A549 (cell line): ENCODE data around the gene NRBP1.

ENCODE experiments used
- CHD2 ChIP-seq: fragments of 150-350 bp; IDR thresholded peaks from 2 replicates; pipeline ENCODE4 v1.6.1; 2014; ENCODE audit warnings: low read length; ENCODE audit not compliant: partially characterized antibody
- CHD4 ChIP-seq: fragments of 200-600 bp; sonication (generic); IDR thresholded peaks from 2 replicates; pipeline ENCODE4 v1.6.1; 2016; ENCODE audit warnings: antibody characterized with exemption, mild to moderate bottlenecking, borderline replicate concordance
- EP300 ChIP-seq, 2 experiments: fragments of >200 bp; sonication (Bioruptor Twin); formaldehyde crosslinking; IDR thresholded peaks; 2 replicates in 1 of 2; 3 replicates in 1 of 2; pipeline ENCODE4 v1.6.1; 2016 to 2017
- JUN ChIP-seq, 2 experiments: fragments of >200 bp; sonication (Bioruptor Twin); formaldehyde crosslinking; IDR thresholded peaks; 2 replicates in 1 of 2; 3 replicates in 1 of 2; pipeline ENCODE4 v1.6.1; 2016 to 2017
- JUNB ChIP-seq: fragments of >200 bp; sonication (Bioruptor Twin); formaldehyde crosslinking; IDR thresholded peaks from 2 replicates; pipeline ENCODE4 v1.6.1; 2016
- KDM5A ChIP-seq: fragments of 200-600 bp; sonication (generic); IDR thresholded peaks from 2 replicates; pipeline ENCODE4 v1.6.1; 2016; ENCODE audit warnings: antibody characterized with exemption, mild to moderate bottlenecking
- PBX3 ChIP-seq: IDR thresholded peaks from 2 replicates; pipeline ENCODE4 v1.6.1; 2012
- POLR2A ChIP-seq: IDR thresholded peaks from 2 replicates; pipeline ENCODE4 v1.6.1; 2012; ENCODE audit warnings: mild to moderate bottlenecking, low read length
- RAD21 ChIP-seq, 2 experiments: fragments of >200 bp in 1 of 2; sonication (Bioruptor Twin) in 1 of 2; formaldehyde crosslinking in 1 of 2; IDR thresholded peaks in 1 of 2; conservative IDR thresholded peaks in 1 of 2; 2 replicates in 1 of 2; 3 replicates in 1 of 2; pipeline ENCODE4 v1.6.1; 2012 to 2018; ENCODE audit warnings: inconsistent platforms in 1 of 2
- REST ChIP-seq: fragments of 200-600 bp; sonication (generic); IDR thresholded peaks from 2 replicates; pipeline ENCODE4 v1.6.1; 2016; ENCODE audit warnings: antibody characterized with exemption, mild to moderate bottlenecking, moderate library complexity
- SREBF2 ChIP-seq: fragments of 450-650 bp; IDR thresholded peaks from 2 replicates; pipeline ENCODE4 v1.6.1; 2014; ENCODE audit warnings: mild to moderate bottlenecking, moderate library complexity
- TP53 ChIP-seq: fragments of 250-450 bp; sonication (Bioruptor Pico); IDR thresholded peaks from 2 replicates; pipeline ENCODE4 v1.5.0; 2021; ENCODE audit warnings: mild to moderate bottlenecking, moderate library complexity
- TF ChIP-seq, protein P1 (sequence below): fragments of >200 bp; sonication (Bioruptor Twin); formaldehyde crosslinking; IDR thresholded peaks from 3 replicates; pipeline ENCODE4 v1.5.1; 2016

- TF ChIP-seq POLR2A, result peak; percentile 94
- TF ChIP-seq, protein P1, sequence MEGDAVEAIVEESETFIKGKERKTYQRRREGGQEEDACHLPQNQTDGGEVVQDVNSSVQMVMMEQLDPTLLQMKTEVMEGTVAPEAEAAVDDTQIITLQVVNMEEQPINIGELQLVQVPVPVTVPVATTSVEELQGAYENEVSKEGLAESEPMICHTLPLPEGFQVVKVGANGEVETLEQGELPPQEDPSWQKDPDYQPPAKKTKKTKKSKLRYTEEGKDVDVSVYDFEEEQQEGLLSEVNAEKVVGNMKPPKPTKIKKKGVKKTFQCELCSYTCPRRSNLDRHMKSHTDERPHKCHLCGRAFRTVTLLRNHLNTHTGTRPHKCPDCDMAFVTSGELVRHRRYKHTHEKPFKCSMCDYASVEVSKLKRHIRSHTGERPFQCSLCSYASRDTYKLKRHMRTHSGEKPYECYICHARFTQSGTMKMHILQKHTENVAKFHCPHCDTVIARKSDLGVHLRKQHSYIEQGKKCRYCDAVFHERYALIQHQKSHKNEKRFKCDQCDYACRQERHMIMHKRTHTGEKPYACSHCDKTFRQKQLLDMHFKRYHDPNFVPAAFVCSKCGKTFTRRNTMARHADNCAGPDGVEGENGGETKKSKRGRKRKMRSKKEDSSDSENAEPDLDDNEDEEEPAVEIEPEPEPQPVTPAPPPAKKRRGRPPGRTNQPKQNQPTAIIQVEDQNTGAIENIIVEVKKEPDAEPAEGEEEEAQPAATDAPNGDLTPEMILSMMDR, result no peak
- no peak for TF ChIP-seq CHD4
- peak; percentile 40; the same call in 1 of the 2 replicates for TF ChIP-seq TP53 (CRISPR knock-in tag)
- TF ChIP-seq SREBF2, result no peak
- peak; percentile 94 for TF ChIP-seq CHD2
- peak; percentile 96 to 97 for TF ChIP-seq JUN (IDR thresholded peaks at IDR 0.05)
- TF ChIP-seq JUNB, result no peak
- no peak for TF ChIP-seq KDM5A
- TF ChIP-seq EP300 (IDR thresholded peaks at IDR 0.05), result no peak
- TF ChIP-seq REST, result peak; percentile 93
- no peak for TF ChIP-seq PBX3
- TF ChIP-seq RAD21 (conservative IDR thresholded peaks at IDR 0.05 in 1 of 2, IDR thresholded peaks at IDR 0.05 in 1 of 2), result no peak
Measured at GRCh38 chr2:27409321-27410073, 18.9 kb upstream of the NRBP1 start, which contains the start of gene PPM1G.
